HepG2 (cell line): ENCODE results near the gene UPB1. TPM values are rescaled to one million over a fixed set of nuclear protein-coding genes. Genes with fewer than 3 reads are reported as not detected.

Experiments
- ELF4 ChIP-seq: sonication (generic); formaldehyde crosslinking; IDR thresholded peaks from 2 replicates; pipeline ENCODE4 v1.5.0; 2020; ENCODE audit warnings: missing genetic modification reagents, mild to moderate bottlenecking, moderate library complexity, borderline replicate concordance
- HDAC2 ChIP-seq: sonication (generic); formaldehyde crosslinking; IDR thresholded peaks from 2 replicates; pipeline ENCODE4 v1.4.0; 2020; ENCODE audit warnings: missing genetic modification reagents
- HNRNPUL1 ChIP-seq: fragments of 200-400 bp; formaldehyde crosslinking; IDR thresholded peaks from 2 replicates; pipeline ENCODE4 v1.6.1; 2017; ENCODE audit warnings: low read depth, mild to moderate bottlenecking, low read length, moderate library complexity
- MTA1 ChIP-seq: sonication (generic); formaldehyde crosslinking; IDR thresholded peaks from 2 replicates; pipeline ENCODE4 v1.4.0; 2020; ENCODE audit warnings: missing genetic modification reagents, mild to moderate bottlenecking, borderline replicate concordance
- NCOA2 ChIP-seq: sonication (generic); formaldehyde crosslinking; IDR thresholded peaks from 2 replicates; pipeline ENCODE4 v1.8.0; 2022; ENCODE audit warnings: inconsistent platforms
- RARA ChIP-seq: IDR thresholded peaks from 2 replicates; pipeline ENCODE4 v1.6.1; 2016; ENCODE audit warnings: missing genetic modification reagents, missing compliant biosample characterization
- STAT6 ChIP-seq: sonication (generic); formaldehyde crosslinking; IDR thresholded peaks from 2 replicates; pipeline ENCODE4 v1.4.0; 2020; ENCODE audit warnings: missing genetic modification reagents, mild to moderate bottlenecking, borderline replicate concordance
- ZNF710 ChIP-seq: sonication (generic); formaldehyde crosslinking; IDR thresholded peaks from 2 replicates; pipeline ENCODE4 v1.5.0; 2020; ENCODE audit warnings: mild to moderate bottlenecking, missing genetic modification reagents, borderline replicate concordance
- ZNF761 ChIP-seq: sonication (generic); formaldehyde crosslinking; conservative IDR thresholded peaks from 2 replicates; pipeline ENCODE4 v1.4.0; 2020; ENCODE audit warnings: mild to moderate bottlenecking, missing genetic modification reagents
- polyA plus RNA-seq, 8 experiments: library from polyadenylated mRNA; depleted of rRNA in 3 of 8; stranded (reverse) in 7 of 8; unstranded in 1 of 8; fragments of >200 nt; fragmentation: Illumina TruSeq in 4 of 8; extraction: Trizol in 4 of 8; gene quantifications; 2 replicates each; pipeline versions ENCODE4 v1.2.1 to v1.2.3, GENCODE V29; 2011 to 2016; ENCODE audit warnings: low read depth in 4 of 8, missing spikeins in 1 of 8, mixed read lengths in 1 of 8; ENCODE audit not compliant: insufficient read depth in 1 of 8
- total RNA-seq, 5 experiments: library from RNA; depleted of rRNA; stranded (reverse); fragments of >200 nt; fragmentation: Illumina TruSeq; extraction: Trizol; gene quantifications; 2 replicates each; pipeline ENCODE4 v1.2.3, GENCODE V29; 2016; ENCODE audit warnings: low read depth in 1 of 5
- TF ChIP-seq, protein P1 (sequence below): IDR thresholded peaks from 2 replicates; pipeline ENCODE4 v1.6.1; 2016; ENCODE audit warnings: missing compliant biosample characterization, missing genetic modification reagents, borderline replicate concordance

UPB1 gene
- total and polyA plus RNA-seq, 2 of the 13 experiments (the other 11 are each of a cell fraction or from before 2014, with no cell fraction given) = 0.38 to 1.2 TPM

- TF ChIP-seq ZNF710 (CRISPR knock-in tag) = no peak
- TF ChIP-seq ZNF761 (CRISPR knock-in tag) = no peak
- TF ChIP-seq, protein P1, sequence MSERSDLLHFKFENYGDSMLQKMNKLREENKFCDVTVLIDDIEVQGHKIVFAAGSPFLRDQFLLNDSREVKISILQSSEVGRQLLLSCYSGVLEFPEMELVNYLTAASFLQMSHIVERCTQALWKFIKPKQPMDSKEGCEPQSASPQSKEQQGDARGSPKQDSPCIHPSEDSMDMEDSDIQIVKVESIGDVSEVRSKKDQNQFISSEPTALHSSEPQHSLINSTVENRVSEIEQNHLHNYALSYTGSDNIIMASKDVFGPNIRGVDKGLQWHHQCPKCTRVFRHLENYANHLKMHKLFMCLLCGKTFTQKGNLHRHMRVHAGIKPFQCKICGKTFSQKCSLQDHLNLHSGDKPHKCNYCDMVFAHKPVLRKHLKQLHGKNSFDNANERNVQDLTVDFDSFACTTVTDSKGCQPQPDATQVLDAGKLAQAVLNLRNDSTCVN (CRISPR knock-in tag) = 0 out of 2 replicates have a peak, but pooled peaks have one; percentile 64
- TF ChIP-seq RARA (CRISPR knock-in tag) = peak; percentile 31; the same call in 1 of the 2 replicates
- TF ChIP-seq HNRNPUL1 = no peak
- TF ChIP-seq STAT6 (CRISPR knock-in tag) = no peak
- peak; percentile 40; the same call in 1 of the 2 replicates for TF ChIP-seq MTA1 (CRISPR knock-in tag)
- TF ChIP-seq ELF4 = no peak
- TF ChIP-seq HDAC2 = peak; percentile 29; the same call in 1 of the 2 replicates
- peak; percentile 56; the same call in 1 of the 2 replicates for TF ChIP-seq NCOA2 (CRISPR knock-in tag)
Measured at GRCh38 chr22:24501301-24502005, 6.3 kb downstream of the UPB1 start (continued).
